Measurements from ENCODE around the gene EIF4G3. TPM values are rescaled to one million over a fixed set of nuclear protein-coding genes. Genes with fewer than 3 reads are reported as not detected.

The EIF4G3 gene
- total and polyA plus RNA-seq, 2 of the 8 experiments (the other 6 are each of a cell fraction or from before 2014, with no cell fraction given) = 47.5 to 66.6 TPM

DNA sequence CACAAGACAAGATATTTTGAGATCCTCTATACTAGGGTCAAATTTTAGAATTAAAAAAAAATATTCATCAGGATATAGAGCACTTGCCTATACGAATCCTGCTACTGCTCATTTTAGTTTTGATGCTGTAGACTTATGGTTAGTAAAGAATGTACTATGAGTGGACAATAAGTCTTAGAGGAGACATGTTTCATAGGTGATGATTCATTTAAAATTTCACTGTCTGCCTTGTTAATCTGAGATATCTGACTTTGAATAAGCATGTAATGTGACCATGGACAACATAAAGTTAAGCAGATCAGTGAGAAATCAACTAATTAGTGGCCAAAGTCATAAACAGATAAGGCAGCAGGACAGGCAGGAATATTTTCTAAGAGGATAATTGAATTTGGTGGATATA, 282.8 kb downstream of the EIF4G3 start (continued):
- no peak for TF ChIP-seq YY1 (IDR thresholded peaks at IDR 0.05; ENCODE audit: low read depth, low read length)
- no peak for TF ChIP-seq FOSL1 (IDR thresholded peaks at IDR 0.05; ENCODE audit: insufficient read depth, low read depth, low read length)
- TF ChIP-seq TAF7 (optimal IDR thresholded peaks at IDR 0.05; ENCODE audit: borderline replicate concordance, low read depth, low read length) = no peak
- TF ChIP-seq SIRT6 (IDR thresholded peaks at IDR 0.05; ENCODE audit: low read length) = no peak
- TF ChIP-seq TEAD4 (IDR thresholded peaks at IDR 0.05; ENCODE audit: low read depth, low read length) = no peak
- no peak for TF ChIP-seq GTF2F1 (IDR thresholded peaks at IDR 0.05; ENCODE audit: borderline replicate concordance, low read depth, low read length)
